Measurements from ENCODE around the gene ERI3.

DNA sequence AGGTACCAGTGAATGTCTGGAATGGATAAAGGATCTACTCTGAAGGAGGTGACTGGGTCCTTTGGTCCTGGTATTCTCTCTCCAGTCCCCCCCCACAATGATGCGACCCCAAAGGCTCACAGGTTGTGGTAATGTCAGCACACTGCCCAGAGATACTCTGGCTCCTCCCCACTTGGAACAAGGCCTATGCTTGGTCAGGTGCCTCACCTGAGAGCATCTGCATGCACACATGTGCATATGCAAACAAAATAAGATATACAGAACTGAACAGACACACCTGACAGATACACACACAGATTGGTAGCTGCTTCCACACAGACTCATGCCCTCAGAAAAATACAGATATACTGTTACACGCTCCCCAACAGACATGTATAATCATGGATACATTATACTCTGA lies 108.3 kb downstream of the ERI3 start:
- TF ChIP-seq ZBTB7A (IDR thresholded peaks at IDR 0.05; ENCODE audit: low read depth), result no peak
- no peak for TF ChIP-seq EGR1 (IDR thresholded peaks at IDR 0.05)
- TF ChIP-seq YY1 (IDR thresholded peaks at IDR 0.05; ENCODE audit: low read depth), result no peak
- TF ChIP-seq EP300 (IDR thresholded peaks at IDR 0.05; ENCODE audit: borderline replicate concordance), result no peak
- TF ChIP-seq TCF12 (IDR thresholded peaks at IDR 0.05; ENCODE audit: low read depth), result no peak

Measured in Ishikawa (cell line).